Activated B cell treated with CpG ODN at 0.5 μM for 24 hours (primary cell): ENCODE data around the gene ATRNL1. TPM values are rescaled to one million over a fixed set of nuclear protein-coding genes. Genes with fewer than 3 reads are reported as not detected.

Experiments used
- ATAC-seq: fragments of 200-7000 bp; cut with Tn5 transposase; one replicate; pipeline ENCODE4 v1.10.0; 2021; ENCODE audit warnings: low read depth, mild to moderate bottlenecking, moderate library complexity
- CTCF ChIA-PET: fragments of 350-600 bp; sonication (Branson Sonifier 250); formaldehyde crosslinking; loops from one replicate; lab custom pipeline; 2021; ENCODE audit warnings: antibody characterized with exemption; lab: Charles Lee
- POLR2A ChIA-PET: fragments of 350-600 bp; sonication (Branson Sonifier 250); formaldehyde crosslinking; loops from one replicate; lab custom pipeline; 2021; ENCODE audit warnings: antibody characterized with exemption; lab: Charles Lee
- DNase-seq: peaks from one replicate; pipeline ENCODE4 v3.0.0; 2022
- H3K27ac Mint-ChIP-seq: one replicate; pipeline ENCODE4 v1.8.0; 2020; ENCODE audit warnings: mixed read lengths
- H3K27me3 Mint-ChIP-seq: one replicate; pipeline ENCODE4 v1.8.0; 2021; ENCODE audit warnings: mixed read lengths
- H3K36me3 Mint-ChIP-seq: one replicate; pipeline ENCODE4 v1.8.0; 2021; ENCODE audit warnings: low read depth, mixed read lengths
- H3K4me1 Mint-ChIP-seq: one replicate; pipeline ENCODE4 v1.8.0; 2021; ENCODE audit warnings: mixed read lengths
- H3K4me3 Mint-ChIP-seq: one replicate; pipeline ENCODE4 v1.8.0; 2020; ENCODE audit warnings: mild to moderate bottlenecking, mixed read lengths
- H3K9me3 Mint-ChIP-seq: one replicate; pipeline ENCODE4 v1.8.0; 2020; ENCODE audit warnings: mixed read lengths
- intact Hi-C: fragments of 100-400 bp; cut with micrococcal nuclease; formaldehyde crosslinking; loops from one replicate; pipeline ENCODE4 v1.15.1; 2024
- total RNA-seq: library from RNA; stranded (reverse); gene quantifications from 2 replicates; pipeline ENCODE4 v1.2.3, GENCODE V29; 2022
- TF ChIP-seq, protein P1 (sequence below): fragments of 200-600 bp; IDR thresholded peaks from one replicate; pipeline ENCODE4 v1.8.0; 2022; ENCODE audit warnings: antibody characterized with exemption, mild to moderate bottlenecking

Gene ATRNL1
- total RNA-seq, 1 donor from 2014 or later: 1.2 TPM

- DNase-seq (no peak), ATAC-seq (no peak)
- Mint-ChIP-seq H3K27me3 (peaks cover 9% of the 10 kb centered on the region), H3K4me1 (no peaks in the 10 kb centered on the region), H3K9me3 (no peaks in the 10 kb centered on the region), H3K4me3 (no peak overlapping the region), H3K36me3 (no peaks in the 10 kb centered on the region), H3K27ac (no peak overlapping the region)
- TF ChIP-seq, protein P1, sequence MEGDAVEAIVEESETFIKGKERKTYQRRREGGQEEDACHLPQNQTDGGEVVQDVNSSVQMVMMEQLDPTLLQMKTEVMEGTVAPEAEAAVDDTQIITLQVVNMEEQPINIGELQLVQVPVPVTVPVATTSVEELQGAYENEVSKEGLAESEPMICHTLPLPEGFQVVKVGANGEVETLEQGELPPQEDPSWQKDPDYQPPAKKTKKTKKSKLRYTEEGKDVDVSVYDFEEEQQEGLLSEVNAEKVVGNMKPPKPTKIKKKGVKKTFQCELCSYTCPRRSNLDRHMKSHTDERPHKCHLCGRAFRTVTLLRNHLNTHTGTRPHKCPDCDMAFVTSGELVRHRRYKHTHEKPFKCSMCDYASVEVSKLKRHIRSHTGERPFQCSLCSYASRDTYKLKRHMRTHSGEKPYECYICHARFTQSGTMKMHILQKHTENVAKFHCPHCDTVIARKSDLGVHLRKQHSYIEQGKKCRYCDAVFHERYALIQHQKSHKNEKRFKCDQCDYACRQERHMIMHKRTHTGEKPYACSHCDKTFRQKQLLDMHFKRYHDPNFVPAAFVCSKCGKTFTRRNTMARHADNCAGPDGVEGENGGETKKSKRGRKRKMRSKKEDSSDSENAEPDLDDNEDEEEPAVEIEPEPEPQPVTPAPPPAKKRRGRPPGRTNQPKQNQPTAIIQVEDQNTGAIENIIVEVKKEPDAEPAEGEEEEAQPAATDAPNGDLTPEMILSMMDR: no peak
- CTCF ChIA-PET: no interaction called here
- intact Hi-C loops: no loop called here
- POLR2A ChIA-PET: no interaction called here
These were observed 24.1 kb downstream of the ATRNL1 start for GRCh38 chr10:115117301-115117700.

- TF ChIP-seq, protein P1: no peak
- CTCF ChIA-PET: no interaction called here
- no peaks in the 10 kb centered on the region for H3K9me3 Mint-ChIP-seq
- no peak overlapping the region for H3K4me3 Mint-ChIP-seq
- intact Hi-C loops: no loop called here
- DNase-seq (no peak), ATAC-seq (no peak)
- no peak overlapping the region for H3K27ac Mint-ChIP-seq
- H3K4me1 Mint-ChIP-seq: no peaks in the 10 kb centered on the region
- H3K27me3 Mint-ChIP-seq: peaks cover 7% of the 10 kb centered on the region
- H3K36me3 Mint-ChIP-seq: no peaks in the 10 kb centered on the region
- POLR2A ChIA-PET: no interaction called here
These were observed 25.2 kb downstream of the ATRNL1 start for GRCh38 chr10:115118346-115118745.

DNA sequence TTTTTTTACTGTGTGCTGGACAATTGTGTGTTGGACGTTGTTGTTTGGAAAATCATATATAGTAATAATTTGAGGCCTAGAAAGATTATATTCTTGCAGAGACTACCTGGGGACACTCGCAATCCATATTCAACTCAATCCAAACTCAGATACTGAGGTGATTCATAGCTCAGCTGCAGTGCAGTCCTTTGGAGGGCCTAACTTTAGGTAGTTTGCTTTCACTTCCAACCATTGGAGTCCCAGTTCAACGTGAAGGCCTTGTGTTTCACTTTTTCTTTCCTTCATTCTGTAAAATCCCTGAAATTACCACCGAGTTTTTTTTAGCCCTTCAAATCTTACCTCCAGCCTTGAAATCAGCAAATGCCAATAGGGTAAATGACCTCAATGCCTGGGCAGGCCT is 32.3 kb downstream of the ATRNL1 start:
- H3K4me1 Mint-ChIP-seq: no peaks in the 10 kb centered on the region
- intact Hi-C loops: loop anchor here (10.0 kb wide), 1 partner anchor 431 kb away; no protein-coding TSS in a partner anchor
- no peak for DNase-seq
- CTCF ChIA-PET: interaction anchor here (0.6 kb wide), 1 partner anchor 823 kb away, joined by 4 read pairs; no protein-coding TSS in a partner anchor
- TF ChIP-seq, protein P1: no peak
- H3K27ac Mint-ChIP-seq: no peak overlapping the region
- no peak overlapping the region for H3K4me3 Mint-ChIP-seq
- H3K36me3 Mint-ChIP-seq: no peaks in the 10 kb centered on the region
- ATAC-seq: no peak
- H3K9me3 Mint-ChIP-seq: no peaks in the 10 kb centered on the region
- POLR2A ChIA-PET: no interaction called here
- H3K27me3 Mint-ChIP-seq: no peaks in the 10 kb centered on the region

DNA sequence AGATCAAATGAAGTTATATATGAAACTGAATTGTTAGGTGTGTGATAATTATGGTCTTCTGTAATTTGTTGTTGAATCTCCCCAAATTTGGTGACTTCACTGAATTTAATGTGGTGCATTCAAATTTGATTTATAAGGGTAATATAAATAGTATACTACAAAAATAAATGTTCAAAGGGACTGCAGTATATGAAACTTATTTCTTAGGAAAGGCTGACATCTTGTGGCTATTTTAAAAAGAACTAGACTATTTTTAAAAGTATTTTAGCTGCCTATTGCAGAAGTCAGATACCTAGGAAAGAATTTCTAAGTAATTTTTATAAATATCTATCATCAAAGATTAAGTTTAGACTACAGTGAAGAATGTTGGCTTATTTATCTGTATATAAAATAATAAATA is 36.6 kb downstream of the ATRNL1 start:
- Mint-ChIP-seq H3K36me3 (no peaks in the 10 kb centered on the region), H3K9me3 (no peaks in the 10 kb centered on the region), H3K4me1 (no peaks in the 10 kb centered on the region), H3K27me3 (peaks cover 2% of the 10 kb centered on the region), H3K4me3 (no peak overlapping the region), H3K27ac (no peak overlapping the region)
- POLR2A ChIA-PET: no interaction called here
- intact Hi-C loops: loop anchor here (1.0 to 10.0 kb wide), 6 partner anchors 252 to 1331 kb away; no protein-coding TSS in a partner anchor
- TF ChIP-seq, protein P1: no peak
- no peak for ATAC-seq
- CTCF ChIA-PET: interaction anchor here (0.6 to 1.9 kb wide), 5 partner anchors 252 to 826 kb away, joined by 3 to 28 read pairs (median 3); no protein-coding TSS in a partner anchor
- no peak for DNase-seq

- CTCF ChIA-PET: no interaction called here
These were observed 43.5 kb downstream of the ATRNL1 start for GRCh38 chr10:115136616-115137015.

More at GRCh38 chr10:115136616-115137015, 43.5 kb downstream of the ATRNL1 start:
- intact Hi-C loops: no loop called here
- TF ChIP-seq, protein P1: no peak
- DNase-seq (no peak), ATAC-seq (no peak)
- peaks cover 8% of the 10 kb centered on the region for H3K9me3 Mint-ChIP-seq
- no peak overlapping the region for H3K27ac Mint-ChIP-seq
- H3K36me3 Mint-ChIP-seq: no peaks in the 10 kb centered on the region
- peaks cover 2% of the 10 kb centered on the region for H3K27me3 Mint-ChIP-seq
- H3K4me1 Mint-ChIP-seq: no peaks in the 10 kb centered on the region
- no peak overlapping the region for H3K4me3 Mint-ChIP-seq
- POLR2A ChIA-PET: no interaction called here
